Activated T-cell treated with anti-CD3 and anti-CD28 coated beads, Interleukin-2, amount 50 U/mL, for 24 hours (primary cell): Measurements from ENCODE around the gene STRA6.

Source experiments
- DNase-seq: peaks from one replicate; pipeline ENCODE4 v3.0.0-alpha.2; 2020
- H3K27ac Mint-ChIP-seq: 2 replicates; pipeline ENCODE4 v1.8.0; 2020; ENCODE audit warnings: mild to moderate bottlenecking, mixed read lengths
- H3K27me3 Mint-ChIP-seq: 2 replicates; pipeline ENCODE4 v1.8.0; 2020; ENCODE audit warnings: mixed read lengths
- H3K36me3 Mint-ChIP-seq: 2 replicates; pipeline ENCODE4 v1.8.0; 2020; ENCODE audit warnings: low read depth, mixed read lengths
- H3K4me1 Mint-ChIP-seq: 2 replicates; pipeline ENCODE4 v1.8.0; 2020; ENCODE audit warnings: low read depth, mixed read lengths
- H3K4me3 Mint-ChIP-seq: 2 replicates; pipeline ENCODE4 v1.8.0; 2020; ENCODE audit warnings: mild to moderate bottlenecking, moderate library complexity, mixed read lengths
- H3K9me3 Mint-ChIP-seq: 2 replicates; pipeline ENCODE4 v1.8.0; 2020; ENCODE audit warnings: mixed read lengths

The STRA6 gene

GRCh38 chr15:74216949-74217348 is 14.4 kb upstream of the STRA6 start:
- Mint-ChIP-seq H3K36me3 (no peaks in the 10 kb centered on the region), H3K27ac (no peak overlapping the region), H3K9me3 (no peaks in the 10 kb centered on the region), H3K4me1 (no peaks in the 10 kb centered on the region), H3K4me3 (no peak overlapping the region), H3K27me3 (peaks cover 20% of the 10 kb centered on the region)
- no peak for DNase-seq

DNA sequence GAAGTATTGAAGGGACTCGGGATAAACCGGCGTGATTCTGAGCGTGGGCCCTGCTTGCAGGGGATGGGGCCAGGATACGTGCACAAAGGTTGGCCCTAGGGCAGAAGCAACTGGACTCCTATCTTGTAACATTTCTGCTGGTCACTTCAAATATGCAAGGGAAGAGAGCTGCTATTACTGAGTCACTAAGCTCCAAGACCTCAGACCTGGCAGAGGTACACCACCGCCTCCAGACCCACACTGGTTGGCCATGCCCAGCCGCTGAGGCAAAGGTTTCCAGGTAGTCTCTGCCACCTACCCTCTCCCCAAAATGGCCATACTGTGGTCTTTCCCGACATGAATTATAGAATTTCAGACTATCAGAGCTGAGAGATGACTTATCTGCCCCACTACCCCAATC is 13.4 kb upstream of the STRA6 start:
- Mint-ChIP-seq H3K4me3 (no peak overlapping the region), H3K27ac (no peak overlapping the region), H3K36me3 (no peaks in the 10 kb centered on the region), H3K27me3 (peaks cover 15% of the 10 kb centered on the region), H3K9me3 (no peaks in the 10 kb centered on the region), H3K4me1 (no peaks in the 10 kb centered on the region)
- DNase-seq, result no peak

DNA sequence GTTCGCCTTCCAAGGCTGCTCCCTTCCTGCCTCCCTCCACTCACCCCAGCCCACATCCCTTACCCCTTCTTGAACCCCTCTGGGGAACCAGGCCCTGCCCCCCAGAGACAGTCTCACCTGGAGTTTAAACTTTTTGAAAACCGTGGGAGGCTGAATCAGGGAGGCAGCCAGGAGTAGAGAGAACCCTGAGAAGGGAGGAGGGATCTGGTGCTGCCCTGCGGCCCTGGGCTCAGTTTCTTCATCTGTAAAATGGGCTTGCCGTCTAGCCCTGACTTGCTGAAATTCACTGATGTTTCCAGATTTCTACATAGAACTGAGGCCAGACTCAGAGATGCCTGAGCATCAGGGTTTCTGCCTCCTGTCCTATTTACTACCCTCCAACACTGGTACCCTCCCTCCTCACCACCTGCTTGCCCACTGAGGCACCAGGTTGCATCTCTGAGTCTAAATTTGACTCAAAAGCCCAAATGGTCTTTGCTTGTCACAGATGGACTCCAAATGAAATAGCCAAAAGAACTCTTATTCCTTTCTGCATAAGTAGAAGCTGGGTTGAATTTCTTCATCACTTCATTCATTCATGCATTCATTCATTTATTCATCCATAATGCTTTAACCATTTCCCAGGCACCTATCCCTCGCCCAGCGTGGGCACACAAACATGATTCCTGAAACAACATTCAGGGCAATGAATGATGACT is 11.9 kb upstream of the STRA6 start:
- Mint-ChIP-seq H3K9me3 (no peaks in the 10 kb centered on the region), H3K27me3 (peaks cover 8% of the 10 kb centered on the region), H3K4me3 (no peak overlapping the region), H3K27ac (no peak overlapping the region), H3K36me3 (no peaks in the 10 kb centered on the region), H3K4me1 (no peaks in the 10 kb centered on the region)
- no peak for DNase-seq

- H3K9me3 Mint-ChIP-seq, result no peaks in the 10 kb centered on the region
- H3K36me3 Mint-ChIP-seq, result no peaks in the 10 kb centered on the region
- no peaks in the 10 kb centered on the region for H3K4me1 Mint-ChIP-seq
- peaks cover 8% of the 10 kb centered on the region for H3K27me3 Mint-ChIP-seq
- H3K4me3 Mint-ChIP-seq, result no peak overlapping the region
- no peak for DNase-seq
- H3K27ac Mint-ChIP-seq, result no peak overlapping the region
Measured at GRCh38 chr15:74213858-74214284, 11.3 kb upstream of the STRA6 start.

GRCh38 chr15:74212494-74212893 is 9.9 kb upstream of the STRA6 start:
- Mint-ChIP-seq H3K9me3 (no peaks in the 10 kb centered on the region), H3K27me3 (peaks cover 13% of the 10 kb centered on the region), H3K4me3 (no peak overlapping the region), H3K4me1 (no peaks in the 10 kb centered on the region), H3K27ac (no peak overlapping the region), H3K36me3 (no peaks in the 10 kb centered on the region)
- no peak for DNase-seq

DNA sequence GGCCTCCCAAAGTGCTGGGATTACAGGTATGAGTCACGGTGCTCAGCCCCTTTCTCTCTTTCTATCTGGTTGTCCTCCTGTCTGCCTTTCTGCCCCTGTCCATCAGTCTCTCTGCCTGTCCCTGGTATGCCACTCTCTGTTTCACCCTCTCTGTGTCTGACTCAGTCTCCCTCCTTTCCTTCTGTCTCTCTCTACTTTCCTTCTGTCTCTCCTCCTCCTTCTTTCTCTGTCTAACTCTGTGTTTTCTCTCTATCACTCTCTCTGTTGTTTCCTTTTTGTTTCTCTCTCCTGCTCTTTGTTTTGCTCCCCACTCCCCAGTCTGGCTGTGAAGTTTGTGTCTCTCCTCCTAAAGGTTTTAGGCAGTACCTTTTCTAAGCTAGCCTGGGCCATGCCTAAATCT is 9.1 kb upstream of the STRA6 start:
- Mint-ChIP-seq H3K9me3 (no peaks in the 10 kb centered on the region), H3K36me3 (no peaks in the 10 kb centered on the region), H3K4me3 (no peak overlapping the region), H3K27me3 (peaks cover 17% of the 10 kb centered on the region), H3K4me1 (no peaks in the 10 kb centered on the region), H3K27ac (no peak overlapping the region)
- no peak for DNase-seq

DNA sequence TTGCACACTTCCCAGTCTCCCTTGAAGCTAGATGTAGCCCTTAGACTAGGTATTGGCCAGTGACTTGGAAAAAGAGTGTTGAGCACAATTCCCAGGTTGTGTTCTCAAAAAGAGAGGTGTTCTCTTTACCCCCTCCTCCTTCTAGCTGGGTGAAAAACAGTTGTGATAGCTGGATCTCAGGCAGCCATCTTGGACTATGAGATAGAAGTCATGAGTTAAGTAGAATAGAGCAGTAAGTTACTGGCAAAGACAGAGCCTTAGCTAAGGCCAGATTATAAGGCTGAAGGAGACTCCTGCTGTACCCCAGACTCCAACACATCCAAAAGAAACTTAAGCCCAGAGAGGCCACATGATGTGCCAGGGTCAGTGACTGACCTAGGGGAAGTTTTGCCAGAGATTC is 8.1 kb upstream of the STRA6 start:
- Mint-ChIP-seq H3K27me3 (peaks cover 17% of the 10 kb centered on the region), H3K36me3 (no peaks in the 10 kb centered on the region)
- no peak for DNase-seq

GRCh38 chr15:74209997-74210671 is 7.5 kb upstream of the STRA6 start:
- Mint-ChIP-seq H3K27ac (no peak overlapping the region), H3K9me3 (no peaks in the 10 kb centered on the region), H3K36me3 (no peaks in the 10 kb centered on the region), H3K4me1 (no peaks in the 10 kb centered on the region), H3K4me3 (no peak overlapping the region), H3K27me3 (peaks cover 17% of the 10 kb centered on the region)
- no peak for DNase-seq

More for the DNA sequence above, 8.1 kb upstream of the STRA6 start:
- Mint-ChIP-seq H3K4me3 (no peak overlapping the region), H3K27ac (no peak overlapping the region), H3K9me3 (no peaks in the 10 kb centered on the region), H3K4me1 (no peaks in the 10 kb centered on the region)

- H3K4me1 Mint-ChIP-seq, result no peaks in the 10 kb centered on the region
- no peaks in the 10 kb centered on the region for H3K36me3 Mint-ChIP-seq
- H3K4me3 Mint-ChIP-seq, result no peak overlapping the region
- DNase-seq, result no peak
- no peak overlapping the region for H3K27ac Mint-ChIP-seq
- H3K9me3 Mint-ChIP-seq, result no peaks in the 10 kb centered on the region
- H3K27me3 Mint-ChIP-seq, result peaks cover 11% of the 10 kb centered on the region
Measured at GRCh38 chr15:74209560-74209958, 7.0 kb upstream of the STRA6 start.

- Mint-ChIP-seq H3K27me3 (peaks cover 9% of the 10 kb centered on the region), H3K36me3 (no peaks in the 10 kb centered on the region), H3K4me1 (no peaks in the 10 kb centered on the region), H3K27ac (no peak overlapping the region), H3K4me3 (no peak overlapping the region), H3K9me3 (no peaks in the 10 kb centered on the region)
- DNase-seq, result no peak
Measured at GRCh38 chr15:74208901-74209559, 6.4 kb upstream of the STRA6 start.

GRCh38 chr15:74208496-74208895 is 5.9 kb upstream of the STRA6 start:
- Mint-ChIP-seq H3K4me3 (no peak overlapping the region), H3K27ac (no peak overlapping the region), H3K9me3 (no peaks in the 10 kb centered on the region), H3K4me1 (no peaks in the 10 kb centered on the region), H3K27me3 (peaks cover 11% of the 10 kb centered on the region), H3K36me3 (no peaks in the 10 kb centered on the region)
- no peak for DNase-seq

- Mint-ChIP-seq H3K36me3 (no peaks in the 10 kb centered on the region), H3K27ac (no peak overlapping the region), H3K27me3 (peaks cover 15% of the 10 kb centered on the region), H3K4me1 (no peaks in the 10 kb centered on the region), H3K4me3 (no peak overlapping the region), H3K9me3 (no peaks in the 10 kb centered on the region)
- DNase-seq, result no peak
Measured at GRCh38 chr15:74207652-74208440, 5.3 kb upstream of the STRA6 start.

DNA sequence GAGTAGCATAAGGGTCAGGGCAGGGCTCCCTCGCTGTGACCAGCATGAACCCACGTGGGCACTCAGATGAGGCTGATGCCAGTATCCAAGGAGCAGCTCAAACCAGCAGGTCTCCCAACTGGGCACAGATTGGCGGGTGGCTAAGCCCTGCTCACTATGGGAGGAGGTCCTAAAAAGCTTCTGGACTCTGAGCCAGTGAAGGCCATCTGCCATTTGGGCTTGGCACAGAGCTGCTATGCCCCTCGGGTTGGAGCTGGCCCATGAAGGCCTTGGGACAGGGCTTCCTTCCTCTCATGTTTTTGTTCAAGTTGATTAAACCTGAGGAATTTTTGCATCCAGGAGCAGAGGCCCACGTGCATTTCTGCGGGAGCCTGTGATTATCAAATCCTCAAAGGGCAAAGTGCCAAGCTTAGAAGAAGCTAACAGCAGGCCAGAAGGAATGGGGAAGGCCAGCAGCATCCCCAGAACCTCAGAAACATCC is 4.3 kb upstream of the STRA6 start:
- H3K36me3 Mint-ChIP-seq, result no peaks in the 10 kb centered on the region
- no peak overlapping the region for H3K27ac Mint-ChIP-seq
- no peak for DNase-seq
- no peaks in the 10 kb centered on the region for H3K9me3 Mint-ChIP-seq
- no peaks in the 10 kb centered on the region for H3K4me1 Mint-ChIP-seq
- peaks cover 16% of the 10 kb centered on the region for H3K27me3 Mint-ChIP-seq
- H3K4me3 Mint-ChIP-seq, result no peak overlapping the region

DNA sequence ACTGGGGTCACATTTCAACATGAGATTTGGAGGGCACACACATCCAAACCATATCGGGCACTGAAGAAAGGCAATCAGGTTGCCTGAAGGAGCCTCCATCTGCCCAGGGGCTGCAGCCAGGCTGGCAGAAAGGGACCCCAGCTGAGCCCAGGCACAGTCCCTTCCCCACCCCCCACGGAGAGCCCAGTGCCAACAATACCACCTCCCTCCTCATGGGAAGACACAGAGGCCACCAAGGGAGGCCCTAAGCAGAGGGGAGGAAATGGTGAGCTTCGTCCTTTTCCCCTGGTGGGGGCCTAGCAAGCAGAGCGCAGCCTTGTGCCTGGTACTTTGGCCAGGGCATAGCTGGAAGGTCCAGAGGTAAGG is 3.0 kb upstream of the STRA6 start:
- H3K4me3 Mint-ChIP-seq, result no peak overlapping the region
- no peaks in the 10 kb centered on the region for H3K9me3 Mint-ChIP-seq
- H3K36me3 Mint-ChIP-seq, result no peaks in the 10 kb centered on the region
- H3K27ac Mint-ChIP-seq, result no peak overlapping the region
- no peaks in the 10 kb centered on the region for H3K4me1 Mint-ChIP-seq
- peaks cover 20% of the 10 kb centered on the region for H3K27me3 Mint-ChIP-seq
- DNase-seq, result no peak
